ENCODE data around the gene HOXA3. TPM values are rescaled to one million over a fixed set of nuclear protein-coding genes. Genes with fewer than 3 reads are reported as not detected.

HOXA3 gene
- total RNA-seq, 1 donor from 2014 or later = not detected

DNA sequence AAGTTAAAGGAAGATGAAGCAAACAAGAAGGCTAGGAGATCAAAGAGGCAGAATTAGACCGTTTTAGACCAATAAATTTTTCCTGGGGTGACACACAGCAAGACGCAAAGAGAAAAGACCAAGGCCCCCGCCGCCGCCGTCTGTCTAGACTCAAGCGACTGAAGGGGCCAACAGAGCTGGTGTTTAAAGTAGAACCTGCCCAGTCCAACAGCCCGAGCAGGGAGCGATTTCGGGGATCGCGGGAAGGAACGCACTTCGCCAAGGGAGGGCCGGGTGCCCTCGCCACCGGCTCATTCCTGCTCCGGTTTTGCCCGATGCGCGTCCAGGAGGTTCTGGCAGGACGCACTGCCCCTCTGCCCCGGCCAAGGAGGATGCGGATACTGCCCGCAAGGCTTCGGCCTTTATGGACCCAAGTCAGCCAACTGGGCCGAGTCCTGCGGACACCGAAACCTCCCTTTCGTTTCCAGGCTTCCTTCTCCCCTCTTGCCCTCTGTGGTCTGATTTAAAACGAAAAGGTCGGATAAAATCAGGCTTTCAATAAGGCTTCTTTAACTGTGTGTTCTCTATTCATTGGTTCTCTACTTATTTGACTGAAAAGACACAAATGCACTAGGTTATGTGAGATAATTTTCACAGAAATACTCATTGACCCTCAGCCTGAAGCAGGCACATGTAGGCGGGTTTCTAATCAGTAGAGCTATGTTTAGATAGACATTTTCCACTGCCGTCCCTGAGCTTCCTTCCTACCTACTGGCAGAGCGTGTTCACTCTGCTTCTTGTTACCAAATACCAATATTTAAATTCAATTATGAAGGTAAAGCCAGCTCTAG, 6.3 kb upstream of the HOXA3 start:
- H3K9me3 Mint-ChIP-seq (ENCODE audit: unreplicated experiment) = peaks cover 19% of the 10 kb centered on the region
- H3K36me3 Mint-ChIP-seq (ENCODE audit: unreplicated experiment) = peaks cover 14% of the 10 kb centered on the region
- H3K4me1 Mint-ChIP-seq (ENCODE audit: low read depth, unreplicated experiment) = peaks cover 2% of the 10 kb centered on the region
- H3K27ac Mint-ChIP-seq (ENCODE audit: unreplicated experiment) = no peak overlapping the region
- TF ChIP-seq, protein P1, sequence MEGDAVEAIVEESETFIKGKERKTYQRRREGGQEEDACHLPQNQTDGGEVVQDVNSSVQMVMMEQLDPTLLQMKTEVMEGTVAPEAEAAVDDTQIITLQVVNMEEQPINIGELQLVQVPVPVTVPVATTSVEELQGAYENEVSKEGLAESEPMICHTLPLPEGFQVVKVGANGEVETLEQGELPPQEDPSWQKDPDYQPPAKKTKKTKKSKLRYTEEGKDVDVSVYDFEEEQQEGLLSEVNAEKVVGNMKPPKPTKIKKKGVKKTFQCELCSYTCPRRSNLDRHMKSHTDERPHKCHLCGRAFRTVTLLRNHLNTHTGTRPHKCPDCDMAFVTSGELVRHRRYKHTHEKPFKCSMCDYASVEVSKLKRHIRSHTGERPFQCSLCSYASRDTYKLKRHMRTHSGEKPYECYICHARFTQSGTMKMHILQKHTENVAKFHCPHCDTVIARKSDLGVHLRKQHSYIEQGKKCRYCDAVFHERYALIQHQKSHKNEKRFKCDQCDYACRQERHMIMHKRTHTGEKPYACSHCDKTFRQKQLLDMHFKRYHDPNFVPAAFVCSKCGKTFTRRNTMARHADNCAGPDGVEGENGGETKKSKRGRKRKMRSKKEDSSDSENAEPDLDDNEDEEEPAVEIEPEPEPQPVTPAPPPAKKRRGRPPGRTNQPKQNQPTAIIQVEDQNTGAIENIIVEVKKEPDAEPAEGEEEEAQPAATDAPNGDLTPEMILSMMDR (IDR thresholded peaks at IDR 0.05; ENCODE audit: partially characterized antibody, unreplicated experiment) = no peak
- H3K4me3 Mint-ChIP-seq (ENCODE audit: unreplicated experiment) = no peak overlapping the region
- no peak for DNase-seq
- H3K27me3 Mint-ChIP-seq (ENCODE audit: unreplicated experiment) = peaks cover 50% of the 10 kb centered on the region

DNA sequence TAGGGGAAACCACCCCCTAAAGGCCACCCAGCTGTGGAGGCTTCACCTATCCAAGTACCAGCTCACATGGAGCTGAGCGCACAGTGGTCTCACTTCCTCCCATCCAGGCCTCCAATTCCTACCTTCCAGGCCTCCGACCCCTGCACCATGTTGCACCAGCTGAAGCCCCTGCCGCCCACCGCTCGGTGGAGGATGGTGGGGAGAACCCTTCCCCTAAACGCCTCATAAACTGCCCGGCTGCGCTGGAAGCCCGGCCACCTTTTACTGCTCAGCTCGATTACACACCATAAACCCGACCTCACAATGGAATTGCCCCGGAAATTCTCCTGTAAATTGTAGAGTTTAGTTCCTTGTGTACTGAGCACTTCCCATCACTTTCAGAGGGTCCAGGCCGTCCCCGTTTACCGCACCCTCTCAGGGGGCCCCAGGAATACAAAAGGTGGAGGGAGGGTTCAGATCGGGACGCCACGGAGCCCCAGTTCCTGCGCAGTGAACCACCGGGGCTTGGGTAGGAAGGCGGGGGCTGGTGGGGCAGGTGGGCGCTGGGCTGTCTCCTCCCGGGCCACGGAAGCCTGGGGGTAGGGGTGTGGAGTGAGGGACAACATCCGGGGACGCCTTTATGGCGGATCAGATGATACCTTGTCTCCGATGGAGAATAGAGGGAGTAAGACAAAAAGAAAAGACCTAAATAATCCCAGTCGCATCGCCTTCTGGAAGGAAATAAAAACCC, 5.5 kb upstream of the HOXA3 start:
- H3K4me3 Mint-ChIP-seq (ENCODE audit: unreplicated experiment) = no peak overlapping the region
- H3K27me3 Mint-ChIP-seq (ENCODE audit: unreplicated experiment) = peaks cover 52% of the 10 kb centered on the region
- H3K36me3 Mint-ChIP-seq (ENCODE audit: unreplicated experiment) = peaks cover 15% of the 10 kb centered on the region
- peaks cover 2% of the 10 kb centered on the region for H3K4me1 Mint-ChIP-seq (ENCODE audit: low read depth, unreplicated experiment)
- TF ChIP-seq, protein P1 (IDR thresholded peaks at IDR 0.05; ENCODE audit: partially characterized antibody, unreplicated experiment) = no peak
- DNase-seq = no peak
- peaks cover 20% of the 10 kb centered on the region for H3K9me3 Mint-ChIP-seq (ENCODE audit: unreplicated experiment)
- no peak overlapping the region for H3K27ac Mint-ChIP-seq (ENCODE audit: unreplicated experiment)

DNA sequence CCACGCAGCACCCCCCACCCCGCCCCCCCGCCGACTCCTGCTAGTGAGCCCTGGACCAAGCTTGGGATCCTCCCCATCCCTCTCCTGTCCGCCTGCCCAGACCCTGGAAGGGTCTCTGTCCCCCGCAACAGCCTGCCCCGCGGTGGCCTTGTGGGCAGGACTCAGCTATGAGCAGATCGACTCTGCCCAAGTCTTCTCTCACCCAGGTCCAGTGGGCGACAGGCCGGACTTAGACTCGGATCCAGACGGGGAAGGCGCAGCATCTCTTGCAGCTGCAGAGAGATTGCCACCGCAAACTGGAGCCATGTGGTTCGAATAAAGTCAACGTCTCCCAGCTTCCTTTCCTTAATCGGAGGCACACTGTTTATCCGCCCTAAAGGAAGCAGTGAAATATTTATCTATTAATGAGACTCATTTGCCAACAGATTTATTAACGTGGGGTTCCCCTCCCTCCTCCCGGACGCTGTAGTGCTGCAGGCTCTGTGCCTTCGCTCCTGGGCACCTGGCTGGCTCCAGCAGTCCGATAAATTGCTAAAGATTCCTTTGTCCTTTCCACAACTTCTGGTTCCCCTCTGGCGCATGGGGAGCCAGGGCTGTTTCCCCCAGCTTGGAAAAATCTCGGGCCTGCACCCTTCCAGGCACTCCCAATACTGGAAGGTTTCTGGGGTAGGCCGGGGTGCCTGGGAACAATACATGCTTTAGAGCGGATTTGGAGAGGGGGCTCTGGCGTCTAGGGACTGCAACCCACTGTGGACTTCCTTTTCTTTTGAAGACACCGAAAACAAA, 4.7 kb upstream of the HOXA3 start:
- Mint-ChIP-seq H3K27me3 (ENCODE audit: unreplicated experiment) (peaks cover 49% of the 10 kb centered on the region), H3K27ac (ENCODE audit: unreplicated experiment) (no peak overlapping the region), H3K36me3 (ENCODE audit: unreplicated experiment) (peaks cover 15% of the 10 kb centered on the region), H3K4me1 (ENCODE audit: low read depth, unreplicated experiment) (peaks cover 2% of the 10 kb centered on the region), H3K4me3 (ENCODE audit: unreplicated experiment) (peak overlapping the region; percentile 30), H3K9me3 (ENCODE audit: unreplicated experiment) (peaks cover 20% of the 10 kb centered on the region)
- DNase-seq = no peak
- TF ChIP-seq, protein P1 (IDR thresholded peaks at IDR 0.05; ENCODE audit: partially characterized antibody, unreplicated experiment) = no peak

DNA sequence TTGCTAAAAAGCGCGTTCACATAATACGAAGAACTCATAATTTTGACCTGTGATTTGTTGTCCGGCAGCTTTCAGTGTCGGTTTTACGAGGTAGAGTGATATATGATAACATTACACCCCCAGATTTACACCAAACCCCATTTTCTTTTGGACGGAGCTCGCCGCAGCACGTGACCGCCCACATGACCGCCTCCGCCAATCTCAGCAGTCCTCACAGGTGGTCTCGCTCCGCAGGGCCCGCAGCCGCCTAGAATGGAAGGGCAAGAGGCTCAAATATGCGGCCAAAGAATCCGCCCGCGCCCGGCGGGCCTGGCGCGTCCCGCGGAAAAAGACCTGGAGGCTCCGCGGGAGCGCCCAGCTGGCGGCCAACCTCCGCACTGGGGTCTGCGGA, 4.1 kb upstream of the HOXA3 start, which contains the start of gene HOXA7:
TSS of gene HOXA7 (minus strand) at position 168 of the 391 bp plus-strand sequence. CDS start at position 38, 130 bp downstream.
- Mint-ChIP-seq H3K27me3 (ENCODE audit: unreplicated experiment) (peaks cover 54% of the 10 kb centered on the region), H3K4me1 (ENCODE audit: low read depth, unreplicated experiment) (peaks cover 2% of the 10 kb centered on the region), H3K36me3 (ENCODE audit: unreplicated experiment) (peaks cover 15% of the 10 kb centered on the region), H3K27ac (ENCODE audit: unreplicated experiment) (peak within 1 kb of the TSS; percentile 38), H3K4me3 (ENCODE audit: unreplicated experiment) (peak within 1 kb of the TSS; percentile 88), H3K9me3 (ENCODE audit: unreplicated experiment) (peaks cover 20% of the 10 kb centered on the region)
- TF ChIP-seq, protein P1 (IDR thresholded peaks at IDR 0.05; ENCODE audit: partially characterized antibody, unreplicated experiment) = no peak
- DNase-seq = no peak
